Right renal cortex interstitium (tissue), 3 donors: ENCODE measurements around the gene CRIP3. TPM values are rescaled to one million over a fixed set of nuclear protein-coding genes. Genes with fewer than 3 reads are reported as not detected.
"Not testable (repeated sequence)": the region's sequence is repeated elsewhere in the genome, so short reads cannot be mapped to it uniquely, and the experiment has no call there.

Experiments
- DNase-seq, 3 donors: peaks; one replicate each; pipeline ENCODE4 v3.0.0-alpha.2; 2013; ENCODE audit warnings: low read depth in 3 of 3, low spot score in 2 of 3
- polyA plus RNA-seq, 3 donors: library from polyadenylated mRNA; unstranded; fragments of 120-200 nt; gene quantifications; one replicate each; pipeline ENCODE4 v1.2.1, GENCODE V29; 2013; ENCODE audit not compliant: insufficient read length in 3 of 3

Gene CRIP3
- polyA plus RNA-seq, 3 donors = 2.6 to 3.2 (median 2.8) TPM

GRCh38 chr6:43307451-43308100, 1.1 kb downstream of the CRIP3 start:
- DNase-seq = no peak

DNA sequence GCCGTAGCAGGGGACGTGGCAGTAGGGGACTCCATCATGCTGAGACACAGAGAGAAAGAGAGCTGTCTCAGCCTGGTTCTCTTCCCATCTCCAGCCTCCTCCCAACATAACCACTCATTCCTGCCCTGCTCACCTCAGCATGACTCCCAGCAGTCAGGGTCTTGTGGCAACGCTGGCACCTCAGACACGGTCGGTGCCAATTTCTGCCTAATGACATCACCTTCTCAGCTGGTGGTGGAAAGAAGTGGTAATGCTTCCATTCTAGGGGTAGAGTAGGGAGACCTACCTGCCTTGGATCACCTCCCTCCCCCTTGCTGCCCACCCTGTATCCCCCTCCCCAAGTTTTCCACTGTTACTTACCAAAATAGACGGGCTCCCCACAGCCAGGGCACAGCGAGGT, 2.5 kb downstream of the CRIP3 start:
- DNase-seq = no peak

DNA sequence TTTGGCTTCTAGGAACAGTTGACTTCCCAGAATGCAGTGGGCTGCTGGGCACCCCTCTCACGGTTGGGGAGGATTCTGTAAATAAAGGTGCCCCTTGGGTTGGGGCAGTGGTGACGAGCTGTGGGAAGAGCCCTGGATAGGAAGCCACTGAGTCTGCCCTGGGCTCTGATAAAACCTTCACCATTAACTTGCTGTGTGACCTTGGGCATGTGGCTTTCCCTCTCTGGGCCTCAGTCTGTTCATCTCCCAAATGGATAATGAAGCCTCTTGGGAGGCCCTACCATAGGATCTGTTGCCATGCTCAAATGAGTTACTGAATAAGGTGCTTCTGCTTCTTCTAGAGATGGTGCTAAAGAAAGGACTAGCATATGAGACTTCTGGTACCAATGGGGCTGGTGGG, 3.7 kb downstream of the CRIP3 start:
- no peak for DNase-seq

DNA sequence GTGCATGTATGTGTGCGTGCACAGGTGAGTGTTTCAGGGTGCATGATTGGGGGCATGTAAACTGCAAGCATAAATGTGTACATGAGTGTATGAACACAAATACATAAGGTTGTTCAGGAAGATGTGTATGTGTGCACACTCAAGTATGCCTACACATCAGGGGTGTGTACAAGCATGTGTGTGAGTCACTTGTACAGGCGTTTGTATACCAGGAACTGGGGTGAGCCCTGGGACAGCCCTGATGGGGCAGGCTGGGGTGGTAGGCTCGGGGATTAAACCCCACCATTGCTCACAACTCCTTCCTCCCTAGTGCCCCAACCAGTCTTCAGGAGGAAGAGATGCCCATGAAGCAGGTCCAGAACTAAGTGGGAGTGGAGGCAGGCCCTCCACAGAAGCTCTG, 4.3 kb downstream of the CRIP3 start:
- no peak for DNase-seq

DNA sequence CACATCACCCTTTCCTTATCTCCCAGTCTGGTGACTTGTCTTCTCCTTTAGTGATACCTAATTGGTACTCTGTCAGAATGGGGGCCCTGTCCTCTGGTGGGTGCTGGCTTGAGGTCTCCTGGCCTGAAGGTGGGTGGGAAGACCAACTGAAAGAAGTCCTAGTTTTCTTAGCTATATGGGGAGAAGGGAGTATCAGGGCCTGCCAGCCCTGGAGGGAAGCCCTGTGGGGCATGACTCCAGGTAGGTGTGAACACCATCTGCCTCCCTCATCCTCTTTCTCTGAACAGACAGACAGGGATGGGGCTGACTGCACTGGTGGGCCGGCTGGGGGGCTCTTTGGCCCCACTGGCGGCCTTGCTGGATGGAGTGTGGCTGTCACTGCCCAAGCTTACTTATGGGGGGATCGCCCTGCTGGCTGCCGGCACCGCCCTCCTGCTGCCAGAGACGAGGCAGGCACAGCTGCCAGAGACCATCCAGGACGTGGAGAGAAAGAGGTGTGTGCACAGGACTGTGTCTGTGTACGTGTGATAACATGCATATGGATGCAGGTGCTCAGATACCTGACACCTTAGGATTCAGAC, 4.8 kb downstream of the CRIP3 start:
- DNase-seq = no peak

DNA sequence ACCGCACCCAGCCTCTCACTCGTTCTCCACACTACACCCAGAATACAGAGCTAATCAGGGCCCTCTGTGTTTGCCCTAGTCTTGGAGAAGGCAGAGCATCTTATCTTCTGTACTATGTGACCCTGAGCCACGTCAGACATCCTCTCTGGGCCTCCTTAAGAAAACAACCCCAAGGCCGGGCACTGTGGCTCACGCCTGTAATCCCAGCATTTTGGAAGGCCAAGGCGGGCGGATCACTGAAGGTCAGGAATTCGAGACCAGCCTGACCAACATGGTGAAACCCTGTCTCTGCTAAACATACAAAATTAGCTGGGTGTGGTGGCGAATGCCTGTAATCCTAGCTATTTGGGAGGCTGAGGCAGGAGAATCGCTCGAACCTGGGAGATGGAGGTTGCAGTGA, 5.6 kb downstream of the CRIP3 start:
- not testable (repeated sequence) for DNase-seq

DNA sequence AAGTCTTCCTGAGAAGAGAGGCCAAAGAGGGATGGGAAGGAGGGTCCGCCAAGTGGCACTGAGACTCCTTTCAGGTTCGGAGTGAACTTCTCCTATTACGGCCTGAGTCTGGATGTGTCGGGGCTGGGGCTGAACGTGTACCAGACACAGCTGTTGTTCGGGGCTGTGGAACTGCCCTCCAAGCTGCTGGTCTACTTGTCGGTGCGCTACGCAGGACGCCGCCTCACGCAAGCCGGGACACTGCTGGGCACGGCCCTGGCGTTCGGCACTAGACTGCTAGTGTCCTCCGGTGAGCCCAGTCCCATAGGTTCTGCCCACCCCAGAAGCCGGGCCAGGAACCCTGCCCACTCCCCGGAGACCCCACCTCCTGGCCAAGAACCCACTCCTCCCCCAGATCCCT, 6.5 kb downstream of the CRIP3 start:
- DNase-seq = no peak

- no peak for DNase-seq
Observed at GRCh38 chr6:43301081-43301870, 7.3 kb downstream of the CRIP3 start.

DNA sequence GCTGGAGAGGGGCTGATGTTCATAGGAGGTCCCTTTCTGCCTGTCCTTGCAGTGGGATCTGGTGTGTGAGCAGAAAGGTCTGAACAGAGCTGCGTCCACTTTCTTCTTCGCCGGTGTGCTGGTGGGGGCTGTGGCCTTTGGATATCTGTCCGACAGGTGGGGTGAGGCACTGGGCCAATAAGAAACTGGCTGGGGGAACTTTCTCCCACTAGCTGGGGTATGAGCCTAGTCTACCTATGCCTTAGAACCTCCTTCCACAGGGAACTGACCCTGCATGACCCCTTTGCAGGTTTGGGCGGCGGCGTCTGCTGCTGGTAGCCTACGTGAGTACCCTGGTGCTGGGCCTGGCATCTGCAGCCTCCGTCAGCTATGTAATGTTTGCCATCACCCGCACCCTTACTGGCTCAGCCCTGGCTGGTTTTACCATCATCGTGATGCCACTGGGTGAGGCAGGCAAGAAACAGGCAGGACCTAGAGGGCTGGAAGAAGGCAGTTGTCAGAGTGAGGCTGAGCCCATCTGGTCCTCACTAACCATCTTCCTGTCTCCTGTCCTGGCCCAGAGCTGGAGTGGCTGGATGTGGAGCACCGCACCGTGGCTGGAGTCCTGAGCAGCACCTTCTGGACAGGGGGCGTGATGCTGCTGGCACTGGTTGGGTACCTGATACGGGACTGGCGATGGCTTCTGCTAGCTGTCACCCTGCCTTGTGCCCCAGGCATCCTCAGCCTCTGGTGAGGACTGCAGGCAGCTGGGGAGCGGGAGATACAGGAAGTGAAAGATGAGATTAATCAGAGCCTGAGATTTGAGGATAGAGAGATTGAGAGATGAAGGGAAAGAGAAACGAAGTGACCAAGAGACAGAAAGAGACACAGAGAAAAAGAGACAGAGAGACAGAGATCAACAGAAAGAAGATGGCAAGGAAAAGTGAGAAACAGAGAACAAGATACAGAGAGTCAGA, 9.0 kb downstream of the CRIP3 start:
- no peak for DNase-seq

DNA sequence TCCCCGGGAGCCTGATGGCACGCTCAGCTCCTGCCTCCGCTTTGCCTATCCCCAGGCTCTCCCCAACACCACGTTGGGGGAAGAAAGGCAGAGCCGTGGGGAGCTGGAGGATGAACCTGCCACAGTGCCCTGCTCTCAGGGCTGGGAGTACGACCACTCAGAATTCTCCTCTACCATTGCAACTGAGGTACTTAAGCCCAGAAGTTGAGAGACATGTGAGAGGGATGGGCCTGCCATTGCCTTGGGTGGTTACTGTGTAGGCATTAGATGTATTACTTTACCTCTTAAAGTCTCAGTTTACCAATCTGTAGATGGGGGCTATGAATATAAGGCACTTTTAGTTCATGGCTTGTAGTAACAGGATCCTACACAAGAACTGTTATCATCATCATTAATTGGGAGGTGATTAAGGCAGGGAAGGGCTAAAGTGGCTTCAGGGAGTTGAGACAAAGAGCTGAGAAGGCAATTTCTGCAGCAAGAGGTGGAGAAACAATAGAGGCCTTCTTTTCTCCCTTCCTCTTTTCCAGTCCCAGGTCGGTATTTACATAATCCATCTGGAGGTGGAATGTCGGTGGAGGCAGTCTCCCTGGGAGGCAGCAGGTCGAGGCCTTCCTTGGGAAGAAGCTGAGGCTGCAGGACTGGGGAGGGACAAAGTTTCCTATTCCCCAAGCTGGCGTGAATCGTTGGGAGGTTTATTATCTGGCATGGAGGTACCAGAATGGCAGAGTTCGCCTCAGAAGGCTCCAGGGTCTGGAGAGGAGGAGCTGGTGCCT, 9.9 kb downstream of the CRIP3 start:
- no peak for DNase-seq

GRCh38 chr6:43297644-43298564, 10.7 kb downstream of the CRIP3 start, which contains the start of gene SLC22A7:
SLC22A7 (plus strand) TSS chr6:43298260; CDS start chr6:43298359, 99 bp downstream.
- DNase-seq = no peak

DNA sequence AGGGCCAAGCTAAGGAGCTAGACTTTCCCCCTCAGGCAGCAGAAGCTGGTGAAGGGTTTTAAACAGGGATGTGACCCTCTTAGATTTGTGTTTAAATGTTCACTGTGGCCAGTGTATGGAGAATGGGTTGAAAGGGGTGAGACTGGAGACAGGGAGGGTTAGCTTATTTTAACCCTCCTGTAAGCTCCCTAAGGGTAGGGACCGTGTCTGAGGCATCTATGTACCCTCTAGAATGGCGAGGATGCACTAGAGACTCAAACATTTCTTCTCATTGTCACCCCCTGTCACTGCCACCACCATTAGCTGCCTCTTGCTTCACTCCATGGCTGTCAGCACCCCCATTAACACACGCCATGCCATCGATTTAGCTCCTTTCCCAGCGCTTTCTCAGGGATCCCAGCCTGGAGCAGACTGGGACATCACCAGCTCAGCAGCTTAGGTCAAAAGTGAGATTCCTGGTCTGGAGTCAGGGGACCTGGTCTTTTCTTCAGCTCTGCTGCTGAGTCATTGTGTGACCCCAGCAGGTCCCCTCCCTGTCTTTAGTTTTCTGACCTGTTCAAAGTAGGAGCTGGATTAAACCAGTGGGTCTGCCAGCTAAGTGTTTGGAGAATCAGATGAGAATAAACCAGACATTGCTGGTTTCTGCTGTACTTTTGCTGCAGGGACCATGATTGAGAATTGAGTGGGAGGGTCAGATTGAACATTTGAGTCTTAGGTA, 11.7 kb downstream of the CRIP3 start:
- no peak for DNase-seq

DNA sequence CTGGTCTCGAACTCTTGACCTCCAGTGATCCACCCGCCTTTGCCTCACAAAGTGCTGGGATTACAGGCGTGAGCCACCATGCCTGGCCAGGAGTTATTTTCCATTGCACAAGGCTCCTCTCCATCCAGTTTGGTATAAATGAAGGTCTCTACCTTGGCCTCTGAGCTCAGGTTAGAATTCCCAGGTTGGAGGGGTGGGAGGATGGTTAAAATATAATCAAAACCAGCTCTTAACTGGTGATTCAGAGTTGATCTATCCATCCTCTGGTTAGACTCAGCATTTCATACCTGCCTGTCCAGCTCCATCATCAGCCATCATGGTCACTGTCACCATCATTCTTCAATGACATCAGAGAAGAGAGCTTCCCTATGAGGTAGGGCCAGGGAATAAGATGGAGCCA, 13.2 kb downstream of the CRIP3 start:
- DNase-seq = no peak

DNA sequence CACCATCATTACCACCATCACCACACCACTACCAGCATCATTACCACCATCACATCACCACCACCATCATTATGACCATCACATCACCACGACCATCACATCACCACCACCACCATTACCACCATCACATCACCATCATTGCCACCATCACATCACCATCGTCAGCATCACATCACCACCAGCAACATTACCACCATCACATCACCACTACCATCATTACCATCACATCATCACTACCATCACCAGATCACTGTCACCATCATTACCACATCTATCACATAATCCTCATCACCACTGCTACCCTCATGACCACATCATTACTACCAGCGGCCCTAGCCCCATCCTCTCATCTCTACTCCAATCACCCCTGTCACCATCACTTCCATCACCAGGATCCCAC, 14.1 kb downstream of the CRIP3 start:
- no peak for DNase-seq

- DNase-seq = no peak
Observed at GRCh38 chr6:43293698-43294097, 14.9 kb downstream of the CRIP3 start.

- DNase-seq = no peak
Observed at GRCh38 chr6:43292763-43293318, 15.8 kb downstream of the CRIP3 start.

DNA sequence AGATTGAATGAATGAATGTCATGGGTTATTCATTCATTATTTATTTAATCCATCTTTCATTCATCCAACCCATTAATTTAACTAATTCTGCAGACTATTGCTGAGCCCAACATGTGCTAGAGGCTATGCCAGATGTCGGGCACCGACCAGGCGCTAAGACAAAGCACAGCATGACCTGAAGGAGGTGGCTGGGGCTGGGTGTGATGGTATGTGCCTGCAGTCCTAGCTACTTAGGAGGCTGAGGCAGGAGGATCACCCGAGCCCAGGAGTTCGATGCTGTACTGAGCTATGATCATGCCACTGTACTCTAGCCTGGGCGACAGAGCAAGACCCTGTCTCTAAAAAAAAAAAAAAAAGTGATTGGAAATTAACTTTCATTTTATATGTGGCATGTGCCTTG, 16.3 kb downstream of the CRIP3 start:
- DNase-seq = no peak

DNA sequence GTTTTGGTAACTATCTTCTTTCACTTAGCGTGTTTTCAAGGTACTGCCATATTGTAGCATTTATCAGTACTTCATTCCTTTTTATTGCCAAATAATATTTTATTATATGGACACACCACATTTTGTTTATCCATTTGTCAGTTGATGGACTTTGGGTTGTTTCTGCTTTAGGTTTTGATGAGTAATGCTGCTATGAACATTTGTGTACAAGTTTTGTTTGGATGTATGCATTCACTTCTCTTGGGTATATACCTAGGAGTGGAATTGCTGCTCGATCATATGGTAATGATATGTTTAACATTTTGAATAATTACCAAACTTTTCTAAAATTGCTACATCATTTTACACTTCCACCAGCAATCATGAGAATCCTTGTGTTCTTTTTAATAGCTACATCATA, 16.9 kb downstream of the CRIP3 start:
- no peak for DNase-seq
